ENCODE data around the gene ASXL3. TPM values are rescaled to one million over a fixed set of nuclear protein-coding genes. Genes with fewer than 3 reads are reported as not detected.
A peak's percentile ranks its signal among the peaks of the same experiment; 100 is the strongest.

Gene ASXL3
- total and polyA plus RNA-seq, 4 donors: 0.08 to 16.3 (median 1.8) TPM

DNA sequence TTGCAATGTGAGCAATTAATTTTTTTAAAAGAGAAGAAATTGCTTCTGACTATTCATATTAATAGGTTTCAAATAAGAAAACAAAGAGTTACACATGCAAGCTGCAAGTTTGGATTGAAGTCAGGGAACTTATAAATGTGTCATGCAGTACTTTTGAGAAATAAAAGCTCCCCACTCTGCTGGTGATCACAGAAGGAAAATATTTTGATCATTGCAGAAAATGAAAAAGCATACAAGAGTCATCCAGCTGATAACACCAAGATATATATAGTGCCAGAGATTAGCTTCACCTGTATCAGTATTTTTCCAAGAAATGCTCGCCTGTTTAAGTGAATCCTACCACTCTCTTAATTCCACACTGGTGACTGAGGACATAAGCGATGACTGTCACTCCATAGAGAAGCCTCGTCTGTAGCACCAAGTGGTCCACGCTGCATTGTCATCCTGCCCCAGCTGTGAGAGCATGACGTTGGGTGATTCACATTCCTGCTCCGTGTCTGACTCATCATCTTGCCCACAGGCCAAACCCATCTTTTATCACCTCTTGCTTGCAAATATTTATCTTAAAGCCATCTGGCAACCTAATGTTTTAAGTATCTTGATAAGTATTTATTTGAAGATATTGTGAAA, 178.0 kb downstream of the ASXL3 start:
- no peak overlapping the region for H3K27ac ChIP-seq (ENCODE audit: low read depth in 1 of 2, low read length in 1 of 2)
- WGBS, 2 donors: 44 to 62% methylated on average over 6 of the region's 6 CpGs
- TF ChIP-seq, protein P1, sequence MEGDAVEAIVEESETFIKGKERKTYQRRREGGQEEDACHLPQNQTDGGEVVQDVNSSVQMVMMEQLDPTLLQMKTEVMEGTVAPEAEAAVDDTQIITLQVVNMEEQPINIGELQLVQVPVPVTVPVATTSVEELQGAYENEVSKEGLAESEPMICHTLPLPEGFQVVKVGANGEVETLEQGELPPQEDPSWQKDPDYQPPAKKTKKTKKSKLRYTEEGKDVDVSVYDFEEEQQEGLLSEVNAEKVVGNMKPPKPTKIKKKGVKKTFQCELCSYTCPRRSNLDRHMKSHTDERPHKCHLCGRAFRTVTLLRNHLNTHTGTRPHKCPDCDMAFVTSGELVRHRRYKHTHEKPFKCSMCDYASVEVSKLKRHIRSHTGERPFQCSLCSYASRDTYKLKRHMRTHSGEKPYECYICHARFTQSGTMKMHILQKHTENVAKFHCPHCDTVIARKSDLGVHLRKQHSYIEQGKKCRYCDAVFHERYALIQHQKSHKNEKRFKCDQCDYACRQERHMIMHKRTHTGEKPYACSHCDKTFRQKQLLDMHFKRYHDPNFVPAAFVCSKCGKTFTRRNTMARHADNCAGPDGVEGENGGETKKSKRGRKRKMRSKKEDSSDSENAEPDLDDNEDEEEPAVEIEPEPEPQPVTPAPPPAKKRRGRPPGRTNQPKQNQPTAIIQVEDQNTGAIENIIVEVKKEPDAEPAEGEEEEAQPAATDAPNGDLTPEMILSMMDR (IDR thresholded peaks at IDR 0.05; ENCODE audit: control extremely low read depth, extremely low read depth): no peak
- peak; percentile 81 to 87 (median 83) for DNase-seq
- no peaks in the 10 kb centered on the region for H3K27me3 ChIP-seq (ENCODE audit: control insufficient read depth in 3 of 3, insufficient read depth in 3 of 3, low read length in 2 of 3)
- H3K9me3 ChIP-seq (ENCODE audit: control insufficient read depth in 4 of 4, insufficient read depth in 3 of 4, low read length in 3 of 4): no peaks in the 10 kb centered on the region
- H3K4me1 ChIP-seq (ENCODE audit: control insufficient read depth in 5 of 5, insufficient read depth in 5 of 5, low read length in 5 of 5): peaks cover 0 to 31% (median 0%) of the 10 kb centered on the region in 5 donors
- no peak overlapping the region for H3K4me3 ChIP-seq
- no peak overlapping the region for H3K9ac ChIP-seq (ENCODE audit: insufficient read depth in 1 of 2, low read length in 2 of 2)
- ATAC-seq (ENCODE audit: insufficient read depth, low FRiP score): peak; percentile 65
- H3K36me3 ChIP-seq (ENCODE audit: control insufficient read depth in 4 of 4, insufficient read depth in 4 of 4, low read length in 4 of 4): no peaks in the 10 kb centered on the region

DNA sequence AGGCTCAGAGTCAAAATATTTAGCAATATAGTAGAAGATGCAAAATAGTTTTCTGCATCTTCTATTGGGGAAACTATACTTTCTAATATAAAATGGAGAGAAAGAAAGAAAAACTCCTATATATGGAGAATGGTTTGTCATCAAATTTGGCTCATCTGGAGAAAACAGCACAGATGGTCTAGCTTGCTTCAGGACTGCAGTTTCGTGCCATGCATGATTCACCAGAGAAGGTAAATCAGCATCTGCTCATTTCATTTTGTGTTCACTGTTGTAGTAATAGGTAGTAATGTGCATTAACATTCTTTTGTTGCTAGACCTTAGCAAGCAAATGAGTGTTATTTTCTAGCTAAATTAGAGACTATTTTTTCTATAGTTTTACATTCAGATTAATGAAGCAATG, 179.0 kb downstream of the ASXL3 start:
- WGBS, 2 donors: 81 to 88% methylated on average over 1 of the region's 1 CpG
- no peak for DNase-seq

DNA sequence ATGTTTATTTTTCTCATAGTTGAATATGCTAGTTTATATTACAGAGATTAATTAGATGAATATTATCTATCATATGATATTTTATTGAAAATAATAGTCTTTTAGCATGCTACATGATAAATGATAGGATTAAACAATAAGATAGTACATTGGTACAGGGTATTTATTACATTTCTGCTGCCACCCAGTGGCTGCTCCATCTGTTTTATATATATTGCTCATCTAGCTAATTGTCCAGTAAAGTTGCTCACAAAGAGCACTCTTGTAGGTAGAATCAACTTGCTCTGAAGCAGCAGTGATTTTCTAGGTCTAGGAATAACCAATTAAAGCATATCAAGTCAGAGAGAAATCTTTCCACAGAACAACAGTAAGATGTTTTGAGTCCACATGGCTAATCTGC, 183.3 kb downstream of the ASXL3 start:
- ATAC-seq (ENCODE audit: insufficient read depth, low FRiP score) (no peak), DNase-seq (peak in 2 of 3 donors; percentile 63 to 71)
- no peak overlapping the region for H3K4me3 ChIP-seq
- H3K36me3 ChIP-seq (ENCODE audit: control insufficient read depth in 4 of 4, insufficient read depth in 4 of 4, low read length in 4 of 4): no peaks in the 10 kb centered on the region
- no peaks in the 10 kb centered on the region for H3K27me3 ChIP-seq (ENCODE audit: control insufficient read depth in 3 of 3, insufficient read depth in 3 of 3, low read length in 2 of 3)
- H3K9me3 ChIP-seq (ENCODE audit: control insufficient read depth in 4 of 4, insufficient read depth in 3 of 4, low read length in 3 of 4): no peaks in the 10 kb centered on the region
- no peak overlapping the region for H3K27ac ChIP-seq (ENCODE audit: low read depth in 1 of 2, low read length in 1 of 2)
- H3K9ac ChIP-seq (ENCODE audit: insufficient read depth in 1 of 2, low read length in 2 of 2): no peak overlapping the region
- H3K4me1 ChIP-seq (ENCODE audit: control insufficient read depth in 5 of 5, insufficient read depth in 5 of 5, low read length in 5 of 5): peaks cover 0 to 8% (median 0%) of the 10 kb centered on the region in 5 donors
- TF ChIP-seq, protein P1 (IDR thresholded peaks at IDR 0.05; ENCODE audit: control extremely low read depth, extremely low read depth): no peak

More for the DNA sequence above, 179.0 kb downstream of the ASXL3 start:
- H3K9ac ChIP-seq (ENCODE audit: insufficient read depth in 1 of 2, low read length in 2 of 2): no peak overlapping the region
- no peak for ATAC-seq (ENCODE audit: insufficient read depth, low FRiP score)
- TF ChIP-seq, protein P1 (IDR thresholded peaks at IDR 0.05; ENCODE audit: control extremely low read depth, extremely low read depth): no peak
- no peak overlapping the region for H3K27ac ChIP-seq (ENCODE audit: low read depth in 1 of 2, low read length in 1 of 2)
- H3K9me3 ChIP-seq (ENCODE audit: control insufficient read depth in 4 of 4, insufficient read depth in 3 of 4, low read length in 3 of 4): no peaks in the 10 kb centered on the region
- no peak overlapping the region for H3K4me3 ChIP-seq
- no peaks in the 10 kb centered on the region for H3K36me3 ChIP-seq (ENCODE audit: control insufficient read depth in 4 of 4, insufficient read depth in 4 of 4, low read length in 4 of 4)
- H3K4me1 ChIP-seq (ENCODE audit: control insufficient read depth in 5 of 5, insufficient read depth in 5 of 5, low read length in 5 of 5): peaks cover 0 to 22% (median 0%) of the 10 kb centered on the region in 5 donors
- no peaks in the 10 kb centered on the region for H3K27me3 ChIP-seq (ENCODE audit: control insufficient read depth in 3 of 3, insufficient read depth in 3 of 3, low read length in 2 of 3)

DNA sequence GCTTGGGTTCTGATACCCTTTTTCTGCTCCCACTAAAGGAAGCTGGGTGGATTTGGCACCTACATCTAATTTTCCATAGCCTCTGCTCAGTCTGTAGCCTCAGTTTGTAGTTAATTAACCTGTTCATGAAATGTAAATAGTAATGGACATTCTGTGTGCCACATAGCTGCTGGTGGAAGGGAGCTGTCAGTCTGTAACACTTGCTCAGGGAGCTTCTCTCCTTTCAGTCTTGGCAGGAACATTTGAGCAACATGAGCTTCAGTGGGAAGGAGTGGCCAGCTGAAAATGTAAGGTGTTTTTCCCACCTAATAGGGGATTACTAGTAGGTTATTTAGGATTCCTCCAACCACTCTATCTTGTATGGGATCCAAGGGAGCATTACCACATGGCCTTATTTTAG, 203.4 kb downstream of the ASXL3 start:
- no peak overlapping the region for H3K27ac ChIP-seq (ENCODE audit: low read depth in 1 of 2, low read length in 1 of 2)
- H3K9me3 ChIP-seq (ENCODE audit: control insufficient read depth in 4 of 4, insufficient read depth in 3 of 4, low read length in 3 of 4): no peaks in the 10 kb centered on the region
- no peaks in the 10 kb centered on the region for H3K4me1 ChIP-seq (ENCODE audit: control insufficient read depth in 5 of 5, insufficient read depth in 5 of 5, low read length in 5 of 5)
- TF ChIP-seq, protein P1 (IDR thresholded peaks at IDR 0.05; ENCODE audit: control extremely low read depth, extremely low read depth): no peak
- H3K9ac ChIP-seq (ENCODE audit: insufficient read depth in 1 of 2, low read length in 2 of 2): no peak overlapping the region
- no peak overlapping the region for H3K4me3 ChIP-seq
- DNase-seq (no peak), ATAC-seq (ENCODE audit: insufficient read depth, low FRiP score) (no peak)
- no peaks in the 10 kb centered on the region for H3K27me3 ChIP-seq (ENCODE audit: control insufficient read depth in 3 of 3, insufficient read depth in 3 of 3, low read length in 2 of 3)
- no peaks in the 10 kb centered on the region for H3K36me3 ChIP-seq (ENCODE audit: control insufficient read depth in 4 of 4, insufficient read depth in 4 of 4, low read length in 4 of 4)
